Bronchial epithelial cell (primary cell): ENCODE measurements around the gene MICU1. TPM values are rescaled to one million over a fixed set of nuclear protein-coding genes. Genes with fewer than 3 reads are reported as not detected.
"Not testable (repeated sequence)": the region's sequence is repeated elsewhere in the genome, so short reads cannot be mapped to it uniquely, and the experiment has no call there.

Source experiments
- DNase-seq: peaks from one replicate; pipeline ENCODE4 v3.0.0-alpha.2; 2010; ENCODE audit warnings: low read depth
- FAIRE-seq: peaks from 2 replicates; lab custom pipeline; 2011; peaks lifted over from hg19 to GRCh38; lab: Jason Lieb, UNC
- H3K27me3 ChIP-seq: 2 replicates; pipeline ENCODE4 v1.5.1; 2011; ENCODE audit warnings: low read length; ENCODE audit not compliant: control insufficient read depth, insufficient read depth
- H3K36me3 ChIP-seq: 2 replicates; pipeline ENCODE4 v1.5.1; 2011; ENCODE audit warnings: low read length; ENCODE audit not compliant: control insufficient read depth, insufficient read depth
- H3K4me3 ChIP-seq: 2 replicates; pipeline ENCODE4 v1.5.1; 2011; ENCODE audit warnings: mild to moderate bottlenecking, low read depth, low read length, control low read depth
- total RNA-seq: library from RNA; depleted of rRNA; stranded (reverse); fragments of >200 nt; gene quantifications from 2 replicates; pipeline ENCODE4 v1.2.1, GENCODE V29; 2014
- TF ChIP-seq, protein P1 (sequence below): IDR thresholded peaks from 2 replicates; pipeline ENCODE4 v1.5.1; 2011; ENCODE audit warnings: mild to moderate bottlenecking, moderate library complexity, low read length, control low read depth, inconsistent platforms; ENCODE audit not compliant: insufficient read depth, severe bottlenecking

MICU1 gene
- total RNA-seq, 1 donor from 2014 or later = 20.8 TPM

DNA sequence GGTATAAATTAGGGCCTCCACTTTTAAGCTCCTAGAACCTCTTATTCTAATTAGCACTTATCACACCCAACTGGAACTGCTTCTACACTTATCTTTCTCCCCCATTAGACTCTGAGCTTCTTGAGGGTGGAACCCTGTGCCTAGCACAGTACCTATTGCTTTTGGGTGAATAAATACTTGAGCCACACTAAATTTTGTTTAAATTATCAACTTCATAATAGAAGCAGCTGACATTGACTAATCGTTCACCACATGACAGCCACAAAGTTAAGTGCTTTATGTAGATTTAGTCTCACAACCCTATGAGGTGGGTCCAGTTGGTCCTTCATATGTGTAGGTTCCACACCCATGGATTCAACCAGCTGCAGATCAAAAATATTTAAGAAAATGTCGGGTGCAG, 235.1 kb downstream of the MICU1 start:
- FAIRE-seq (no peak), DNase-seq (no peak)
- no peaks in the 10 kb centered on the region for H3K27me3 ChIP-seq
- TF ChIP-seq, protein P1, sequence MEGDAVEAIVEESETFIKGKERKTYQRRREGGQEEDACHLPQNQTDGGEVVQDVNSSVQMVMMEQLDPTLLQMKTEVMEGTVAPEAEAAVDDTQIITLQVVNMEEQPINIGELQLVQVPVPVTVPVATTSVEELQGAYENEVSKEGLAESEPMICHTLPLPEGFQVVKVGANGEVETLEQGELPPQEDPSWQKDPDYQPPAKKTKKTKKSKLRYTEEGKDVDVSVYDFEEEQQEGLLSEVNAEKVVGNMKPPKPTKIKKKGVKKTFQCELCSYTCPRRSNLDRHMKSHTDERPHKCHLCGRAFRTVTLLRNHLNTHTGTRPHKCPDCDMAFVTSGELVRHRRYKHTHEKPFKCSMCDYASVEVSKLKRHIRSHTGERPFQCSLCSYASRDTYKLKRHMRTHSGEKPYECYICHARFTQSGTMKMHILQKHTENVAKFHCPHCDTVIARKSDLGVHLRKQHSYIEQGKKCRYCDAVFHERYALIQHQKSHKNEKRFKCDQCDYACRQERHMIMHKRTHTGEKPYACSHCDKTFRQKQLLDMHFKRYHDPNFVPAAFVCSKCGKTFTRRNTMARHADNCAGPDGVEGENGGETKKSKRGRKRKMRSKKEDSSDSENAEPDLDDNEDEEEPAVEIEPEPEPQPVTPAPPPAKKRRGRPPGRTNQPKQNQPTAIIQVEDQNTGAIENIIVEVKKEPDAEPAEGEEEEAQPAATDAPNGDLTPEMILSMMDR = no peak
- no peaks in the 10 kb centered on the region for H3K36me3 ChIP-seq
- no peak overlapping the region for H3K4me3 ChIP-seq

DNA sequence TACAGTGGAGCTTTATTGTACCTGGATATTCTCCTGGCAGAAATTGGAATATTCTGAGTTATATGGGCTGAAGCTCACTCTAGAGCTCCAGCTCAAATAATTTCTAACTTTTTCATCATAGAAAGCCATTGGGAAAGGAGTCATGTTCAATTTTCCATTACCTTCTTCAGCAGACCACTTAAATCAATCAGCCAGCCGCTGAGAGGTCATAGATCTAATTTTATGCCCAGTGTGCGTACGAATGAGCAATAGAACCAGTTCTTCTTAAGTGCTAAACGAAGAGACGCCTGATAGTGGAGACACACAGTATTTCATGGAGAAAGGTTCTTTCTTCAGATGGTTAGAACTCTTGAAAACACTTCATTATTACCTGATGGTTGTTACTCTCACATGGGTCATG, 236.2 kb downstream of the MICU1 start:
- Histone ChIP-seq H3K27me3 (no peaks in the 10 kb centered on the region), H3K4me3 (no peak overlapping the region), H3K36me3 (no peaks in the 10 kb centered on the region)
- DNase-seq (no peak), FAIRE-seq (no peak)
- TF ChIP-seq, protein P1 = no peak

DNA sequence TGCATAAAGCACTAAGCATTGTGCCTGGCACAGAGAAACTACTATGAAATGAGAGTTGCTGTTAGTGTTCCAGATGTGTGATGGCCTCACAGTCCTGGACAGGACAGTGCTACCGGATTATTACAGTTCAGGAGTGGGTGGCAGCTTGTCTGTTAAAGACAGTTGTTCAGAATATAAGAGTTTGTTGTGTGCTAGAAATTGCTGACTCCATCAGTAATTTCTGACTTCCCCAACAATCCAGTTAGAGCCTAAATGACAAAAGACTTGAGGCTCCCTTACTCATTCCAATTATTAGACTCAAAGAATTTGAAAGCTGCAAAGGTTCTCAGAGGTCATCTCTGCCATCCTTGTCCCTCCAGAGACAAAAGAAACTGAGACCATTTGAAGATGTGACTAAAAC, 236.9 kb downstream of the MICU1 start:
- DNase-seq (no peak), FAIRE-seq (no peak)
- H3K4me3 ChIP-seq = no peak overlapping the region
- H3K36me3 ChIP-seq = no peaks in the 10 kb centered on the region
- TF ChIP-seq, protein P1 = no peak
- no peaks in the 10 kb centered on the region for H3K27me3 ChIP-seq

DNA sequence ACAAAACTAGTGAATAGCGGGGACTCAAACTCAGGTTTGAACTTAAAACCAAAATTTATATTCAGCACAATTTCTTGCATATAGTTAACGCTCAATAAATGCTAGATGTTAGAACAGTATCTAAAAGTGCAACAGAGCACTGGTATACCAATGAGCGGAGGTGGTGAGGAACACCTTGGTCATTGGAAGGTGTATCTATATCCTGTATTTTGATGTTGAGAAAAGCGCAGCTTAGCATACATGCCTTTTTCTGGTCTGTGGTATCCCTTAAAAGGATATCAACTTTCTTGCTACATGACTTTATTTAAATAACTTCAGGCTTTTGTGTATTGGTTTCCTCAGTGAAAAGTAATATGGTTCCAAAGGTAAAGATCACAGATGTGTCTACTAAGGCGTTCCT, 237.8 kb downstream of the MICU1 start:
- TF ChIP-seq, protein P1 = no peak
- no peak overlapping the region for H3K4me3 ChIP-seq
- no peaks in the 10 kb centered on the region for H3K36me3 ChIP-seq
- DNase-seq (no peak), FAIRE-seq (no peak)
- no peaks in the 10 kb centered on the region for H3K27me3 ChIP-seq

DNA sequence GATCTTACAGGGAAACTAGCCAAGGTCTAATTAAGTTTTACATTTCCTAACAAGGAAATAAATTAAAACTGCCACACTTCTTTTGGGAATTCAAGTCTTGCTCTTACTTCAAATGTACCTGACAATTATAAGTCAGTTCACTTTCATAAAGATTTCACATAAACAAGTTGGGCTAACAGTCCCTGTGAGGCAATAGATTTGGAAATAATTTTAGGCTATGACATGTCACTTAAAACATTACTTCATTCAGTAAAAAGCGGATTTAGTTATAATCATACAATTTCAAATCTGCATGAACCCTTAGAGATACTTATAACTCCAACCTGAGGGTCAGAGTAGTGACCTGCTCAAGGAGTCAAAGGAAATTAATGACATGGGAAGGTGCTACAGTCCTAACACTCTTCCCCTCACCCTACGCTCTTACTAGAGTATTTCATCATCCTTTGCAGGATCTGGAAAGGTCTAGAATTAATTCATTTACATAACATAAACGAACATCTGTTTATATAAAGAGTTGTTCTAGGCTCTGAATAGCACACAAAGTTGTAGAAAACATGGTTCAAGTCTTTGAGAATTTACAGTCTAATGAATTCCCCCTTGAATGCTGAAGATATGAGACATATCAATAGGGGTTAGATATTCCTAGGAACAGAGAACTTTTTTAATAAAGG, 238.8 kb downstream of the MICU1 start:
- Histone ChIP-seq H3K36me3 (no peaks in the 10 kb centered on the region), H3K4me3 (no peak overlapping the region), H3K27me3 (no peaks in the 10 kb centered on the region)
- TF ChIP-seq, protein P1 = no peak
- FAIRE-seq = no peak
- DNase-seq = no peak

DNA sequence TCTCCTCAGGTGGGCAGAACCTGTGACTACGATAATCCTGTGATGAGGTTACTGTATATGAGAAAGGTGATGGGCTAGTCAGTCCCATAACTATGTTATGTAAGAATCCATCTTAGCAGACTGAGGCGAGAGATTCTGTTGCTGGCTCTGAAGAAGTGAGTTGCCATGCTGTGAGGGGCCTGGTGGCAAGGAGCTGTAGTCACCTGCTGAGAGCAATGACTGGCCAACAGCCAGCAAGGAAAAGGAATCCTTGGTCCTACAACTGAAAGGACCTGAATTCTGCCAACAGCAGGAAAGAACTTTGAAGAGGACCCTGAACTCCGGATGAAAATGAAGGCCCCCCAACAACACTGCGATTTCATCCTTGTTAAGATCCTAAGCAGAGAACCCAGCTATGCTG, 240.2 kb downstream of the MICU1 start:
- Histone ChIP-seq H3K4me3 (no peak overlapping the region), H3K36me3 (no peaks in the 10 kb centered on the region), H3K27me3 (no peaks in the 10 kb centered on the region)
- FAIRE-seq (no peak), DNase-seq (no peak)
- TF ChIP-seq, protein P1 = no peak

DNA sequence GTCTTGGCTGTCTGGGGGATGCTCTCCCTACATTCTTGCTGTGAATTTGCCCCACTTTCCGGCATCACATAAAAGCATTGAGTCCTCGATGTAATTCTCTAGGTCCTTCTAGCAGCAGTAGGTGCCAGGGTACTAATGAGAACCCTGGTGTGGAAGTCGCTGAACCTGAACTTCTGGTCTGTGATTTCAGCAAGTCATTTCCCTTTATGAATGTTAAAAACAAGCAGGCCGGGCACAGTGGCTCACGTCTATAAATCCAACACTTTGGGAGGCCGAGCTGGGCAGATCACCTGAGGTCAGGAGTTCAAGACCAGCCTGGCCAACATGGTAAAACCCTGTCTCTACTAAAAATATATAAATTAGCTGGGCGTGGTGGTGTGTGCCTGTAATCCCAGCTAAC, 240.9 kb downstream of the MICU1 start:
- H3K4me3 ChIP-seq, FAIRE-seq, H3K36me3 ChIP-seq, H3K27me3 ChIP-seq: not testable (repeated sequence)
- peak; percentile 19 for DNase-seq
